ENCODE data around the gene SPIN2B.

The SPIN2B gene

GRCh38 chrX:57070185-57070984 is 51.0 kb downstream of the SPIN2B start:
- DNase-seq (ENCODE audit: low spot score) = no peak

Measured in SW480 (cell line).